Muscle layer of colon (tissue), 2 donors: ENCODE data around the gene DYNC2LI1.

Experiments
- H3K27ac ChIP-seq: one replicate; pipeline ENCODE4 v1.7.0; 2013; ENCODE audit warnings: low read depth, mild to moderate bottlenecking, low read length, moderate library complexity
- H3K27me3 ChIP-seq, 2 donors: one replicate each; pipeline ENCODE4 v1.7.0; 2013; ENCODE audit warnings: low read length in 2 of 2, mild to moderate bottlenecking in 2 of 2; ENCODE audit not compliant: insufficient read depth in 2 of 2, control insufficient read depth in 1 of 2
- H3K36me3 ChIP-seq: one replicate; pipeline ENCODE4 v1.7.0; 2013; ENCODE audit warnings: mild to moderate bottlenecking, low read length; ENCODE audit not compliant: insufficient read depth
- H3K4me1 ChIP-seq: one replicate; pipeline ENCODE4 v1.7.0; 2013; ENCODE audit warnings: mild to moderate bottlenecking, low read length; ENCODE audit not compliant: insufficient read depth
- H3K4me3 ChIP-seq, 2 donors: one replicate each; pipeline ENCODE4 v1.7.0; 2013; ENCODE audit warnings: low read length in 2 of 2, low read depth in 1 of 2, mild to moderate bottlenecking in 1 of 2, moderate library complexity in 1 of 2
- H3K9ac ChIP-seq: one replicate; pipeline ENCODE4 v1.7.0; 2013; ENCODE audit warnings: low read length
- H3K9me3 ChIP-seq: one replicate; pipeline ENCODE4 v1.7.0; 2013; ENCODE audit warnings: mild to moderate bottlenecking, low read length
- donor health status: abdominal sarcoma.
- donor health status: Adenocarcinoma of cecum.

Gene DYNC2LI1

GRCh38 chr2:43794956-43795355 lies 21.1 kb downstream of the DYNC2LI1 start:
- H3K36me3 ChIP-seq: peaks cover 15% of the 10 kb centered on the region
- H3K27ac ChIP-seq: no peak overlapping the region

GRCh38 chr2:43796206-43796605 lies 22.4 kb downstream of the DYNC2LI1 start:
- H3K27me3 ChIP-seq: no peaks in the 10 kb centered on the region
- no peak overlapping the region for H3K9ac ChIP-seq
- peaks cover 3% of the 10 kb centered on the region for H3K4me1 ChIP-seq
- peaks cover 15% of the 10 kb centered on the region for H3K36me3 ChIP-seq
- no peak overlapping the region for H3K27ac ChIP-seq
- no peak overlapping the region for H3K4me3 ChIP-seq
- H3K9me3 ChIP-seq: no peaks in the 10 kb centered on the region

More at GRCh38 chr2:43794956-43795355, 21.1 kb downstream of the DYNC2LI1 start:
- no peak overlapping the region for H3K9ac ChIP-seq
- H3K27me3 ChIP-seq: no peaks in the 10 kb centered on the region
- no peaks in the 10 kb centered on the region for H3K9me3 ChIP-seq
- H3K4me3 ChIP-seq: no peak overlapping the region
- H3K4me1 ChIP-seq: peaks cover 3% of the 10 kb centered on the region

- H3K9ac ChIP-seq: no peak overlapping the region
- no peaks in the 10 kb centered on the region for H3K27me3 ChIP-seq
- H3K27ac ChIP-seq: no peak overlapping the region
- no peaks in the 10 kb centered on the region for H3K4me1 ChIP-seq
- no peak overlapping the region for H3K4me3 ChIP-seq
- H3K9me3 ChIP-seq: no peaks in the 10 kb centered on the region
- peaks cover 18% of the 10 kb centered on the region for H3K36me3 ChIP-seq
Observed at GRCh38 chr2:43798300-43798699, 24.5 kb downstream of the DYNC2LI1 start.

- Histone ChIP-seq H3K4me1 (no peaks in the 10 kb centered on the region), H3K36me3 (peaks cover 20% of the 10 kb centered on the region), H3K9me3 (no peaks in the 10 kb centered on the region), H3K4me3 (no peak overlapping the region), H3K27ac (no peak overlapping the region), H3K9ac (no peak overlapping the region), H3K27me3 (no peaks in the 10 kb centered on the region)
Observed at GRCh38 chr2:43800894-43801293, 27.1 kb downstream of the DYNC2LI1 start.

GRCh38 chr2:43802135-43802534 lies 28.3 kb downstream of the DYNC2LI1 start:
- H3K36me3 ChIP-seq: peaks cover 13% of the 10 kb centered on the region

GRCh38 chr2:43803113-43803512 lies 29.3 kb downstream of the DYNC2LI1 start:
- Histone ChIP-seq H3K36me3 (peaks cover 13% of the 10 kb centered on the region), H3K4me1 (no peaks in the 10 kb centered on the region), H3K9me3 (no peaks in the 10 kb centered on the region), H3K9ac (no peak overlapping the region), H3K27me3 (no peaks in the 10 kb centered on the region), H3K4me3 (no peak overlapping the region), H3K27ac (no peak overlapping the region)

More at GRCh38 chr2:43802135-43802534, 28.3 kb downstream of the DYNC2LI1 start:
- H3K9ac ChIP-seq: no peak overlapping the region
- H3K4me1 ChIP-seq: no peaks in the 10 kb centered on the region
- no peak overlapping the region for H3K4me3 ChIP-seq
- no peaks in the 10 kb centered on the region for H3K27me3 ChIP-seq
- no peak overlapping the region for H3K27ac ChIP-seq
- H3K9me3 ChIP-seq: no peaks in the 10 kb centered on the region

- no peak overlapping the region for H3K4me3 ChIP-seq
- no peak overlapping the region for H3K9ac ChIP-seq
- peaks cover 13% of the 10 kb centered on the region for H3K36me3 ChIP-seq
- no peaks in the 10 kb centered on the region for H3K9me3 ChIP-seq
- no peak overlapping the region for H3K27ac ChIP-seq
- no peaks in the 10 kb centered on the region for H3K4me1 ChIP-seq
- no peaks in the 10 kb centered on the region for H3K27me3 ChIP-seq
Observed at GRCh38 chr2:43806719-43807031, 32.8 kb downstream of the DYNC2LI1 start.

- no peaks in the 10 kb centered on the region for H3K9me3 ChIP-seq
- H3K9ac ChIP-seq: no peak overlapping the region
- H3K4me3 ChIP-seq: no peak overlapping the region
- no peaks in the 10 kb centered on the region for H3K27me3 ChIP-seq
- no peaks in the 10 kb centered on the region for H3K4me1 ChIP-seq
- H3K27ac ChIP-seq: no peak overlapping the region
- peaks cover 2% of the 10 kb centered on the region for H3K36me3 ChIP-seq
Observed at GRCh38 chr2:43810452-43810851, 36.6 kb downstream of the DYNC2LI1 start.

GRCh38 chr2:43810888-43811287 lies 37.0 kb downstream of the DYNC2LI1 start:
- Histone ChIP-seq H3K27ac (no peak overlapping the region), H3K36me3 (no peaks in the 10 kb centered on the region), H3K9me3 (no peaks in the 10 kb centered on the region)

GRCh38 chr2:43812006-43812405 lies 38.2 kb downstream of the DYNC2LI1 start:
- Histone ChIP-seq H3K4me3 (no peak overlapping the region), H3K36me3 (no peaks in the 10 kb centered on the region)

More at GRCh38 chr2:43810888-43811287, 37.0 kb downstream of the DYNC2LI1 start:
- Histone ChIP-seq H3K9ac (no peak overlapping the region), H3K4me1 (no peaks in the 10 kb centered on the region), H3K27me3 (no peaks in the 10 kb centered on the region), H3K4me3 (no peak overlapping the region)

GRCh38 chr2:43812947-43813346 lies 39.1 kb downstream of the DYNC2LI1 start:
- H3K27me3 ChIP-seq: no peaks in the 10 kb centered on the region
- no peaks in the 10 kb centered on the region for H3K4me1 ChIP-seq
- H3K27ac ChIP-seq: no peak overlapping the region
- no peak overlapping the region for H3K9ac ChIP-seq
- H3K4me3 ChIP-seq: no peak overlapping the region
- H3K9me3 ChIP-seq: no peaks in the 10 kb centered on the region
- H3K36me3 ChIP-seq: no peaks in the 10 kb centered on the region

More at GRCh38 chr2:43812006-43812405, 38.2 kb downstream of the DYNC2LI1 start:
- Histone ChIP-seq H3K9ac (no peak overlapping the region), H3K4me1 (no peaks in the 10 kb centered on the region), H3K27me3 (no peaks in the 10 kb centered on the region), H3K9me3 (no peaks in the 10 kb centered on the region), H3K27ac (no peak overlapping the region)

- no peaks in the 10 kb centered on the region for H3K9me3 ChIP-seq
- H3K27me3 ChIP-seq: no peaks in the 10 kb centered on the region
- H3K36me3 ChIP-seq: no peaks in the 10 kb centered on the region
- no peak overlapping the region for H3K9ac ChIP-seq
- H3K4me1 ChIP-seq: no peaks in the 10 kb centered on the region
- H3K27ac ChIP-seq: no peak overlapping the region
- H3K4me3 ChIP-seq: no peak overlapping the region
Observed at GRCh38 chr2:43814711-43815110, 40.9 kb downstream of the DYNC2LI1 start.
